T-helper 22 cell (primary cell): ENCODE data around the gene CDH13.

Experiments
- DNase-seq: peaks from one replicate; pipeline ENCODE4 v3.0.0-alpha.2; 2020; ENCODE audit warnings: low read depth

Gene CDH13

GRCh38 chr16:82748026-82748425 lies 121.3 kb downstream of the CDH13 start:
- DNase-seq = no peak

- no peak for DNase-seq
These were observed 123.3 kb downstream of the CDH13 start for GRCh38 chr16:82750068-82750467.

DNA sequence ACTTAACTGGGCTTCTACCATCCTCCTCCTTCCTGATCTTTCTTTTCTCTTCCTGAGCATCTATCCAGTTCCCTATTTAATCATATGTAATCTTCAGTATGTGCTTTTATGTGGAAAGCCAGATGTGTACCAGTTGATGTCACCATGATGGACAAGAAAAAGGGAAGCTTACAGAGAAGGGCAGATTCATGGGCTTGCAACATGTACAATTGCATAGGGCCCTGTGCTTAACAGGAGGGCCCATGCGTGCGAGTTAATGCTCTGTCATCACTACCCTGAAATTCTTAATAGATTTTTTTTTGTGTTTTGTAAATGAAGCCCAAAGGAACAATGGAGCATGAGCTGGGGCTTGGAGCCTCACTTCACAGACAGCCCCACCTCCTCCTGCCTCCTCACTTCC lies 124.3 kb downstream of the CDH13 start:
- no peak for DNase-seq

DNA sequence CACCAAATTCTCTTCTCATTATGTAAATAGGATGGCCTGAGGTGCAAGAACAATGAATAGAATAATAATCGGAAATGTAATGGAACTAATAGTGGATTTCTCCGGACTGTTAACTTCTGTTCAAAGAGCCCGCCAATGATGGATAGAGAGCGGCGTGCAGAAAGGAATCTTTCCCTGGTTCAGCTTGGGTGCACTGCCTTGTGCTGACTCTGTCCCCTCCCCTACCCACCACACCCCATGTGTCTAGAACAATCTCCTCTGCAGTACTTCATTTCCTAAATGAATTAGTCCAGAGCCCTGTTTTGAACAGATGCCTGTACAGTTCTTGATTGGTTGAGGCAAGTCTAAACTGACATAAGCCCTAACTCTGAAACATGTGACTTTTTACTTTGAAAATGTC lies 125.4 kb downstream of the CDH13 start:
- no peak for DNase-seq

DNA sequence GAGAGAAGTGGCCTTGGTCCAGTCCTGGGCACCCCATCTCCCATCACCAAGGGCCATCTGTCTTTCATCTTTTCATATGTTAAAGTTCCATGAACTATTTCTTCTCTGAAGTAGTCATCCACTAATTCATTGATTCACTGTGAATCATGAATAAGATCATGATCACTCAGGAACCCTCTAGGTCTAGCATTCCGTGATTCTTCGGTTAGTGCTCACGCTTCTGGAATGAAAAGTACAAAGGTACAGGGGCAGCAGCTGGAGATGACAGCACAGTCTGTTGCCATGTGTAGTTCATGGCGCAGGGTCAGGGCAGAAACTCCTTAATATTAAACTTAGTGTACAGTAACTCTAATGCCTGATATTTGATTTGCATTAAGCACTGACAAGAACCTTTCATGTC lies 127.1 kb downstream of the CDH13 start:
- no peak for DNase-seq

DNA sequence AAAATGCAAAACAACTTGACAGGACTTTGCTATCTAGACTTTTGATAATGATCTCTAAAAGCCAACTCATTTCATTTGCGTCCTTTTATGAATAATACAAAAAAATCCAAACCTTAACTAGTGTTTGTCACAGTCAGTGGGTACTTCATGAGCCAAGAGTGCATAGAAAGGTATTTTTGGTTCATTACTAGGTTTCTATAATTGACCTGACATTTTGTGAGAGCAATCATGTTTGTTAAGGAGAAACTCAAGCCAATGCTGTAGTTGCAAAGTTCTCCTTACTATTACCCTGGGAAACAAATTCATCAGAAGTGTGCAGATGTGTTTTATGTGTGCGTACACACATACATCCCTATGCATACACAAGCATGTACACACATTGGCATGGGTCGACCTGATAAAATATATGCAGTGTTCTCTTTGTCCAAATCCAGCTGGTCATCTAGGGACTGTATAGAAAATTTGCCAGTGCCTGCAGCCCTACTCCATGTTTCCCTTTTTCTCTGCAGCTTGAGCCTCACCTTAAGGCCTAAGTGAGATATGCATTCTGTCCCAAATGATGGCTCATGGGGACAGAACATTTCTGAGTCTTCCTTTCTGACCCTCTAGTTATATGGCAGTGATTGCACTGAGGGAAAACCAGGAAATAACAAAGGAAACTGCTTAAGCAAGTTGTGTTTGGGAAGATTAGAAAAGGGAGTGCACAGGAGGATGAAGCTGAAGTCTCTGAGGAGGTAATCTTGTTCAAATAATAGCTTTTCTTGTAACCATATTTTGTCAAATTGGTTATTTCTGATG lies 128.1 kb downstream of the CDH13 start:
- DNase-seq = no peak

DNA sequence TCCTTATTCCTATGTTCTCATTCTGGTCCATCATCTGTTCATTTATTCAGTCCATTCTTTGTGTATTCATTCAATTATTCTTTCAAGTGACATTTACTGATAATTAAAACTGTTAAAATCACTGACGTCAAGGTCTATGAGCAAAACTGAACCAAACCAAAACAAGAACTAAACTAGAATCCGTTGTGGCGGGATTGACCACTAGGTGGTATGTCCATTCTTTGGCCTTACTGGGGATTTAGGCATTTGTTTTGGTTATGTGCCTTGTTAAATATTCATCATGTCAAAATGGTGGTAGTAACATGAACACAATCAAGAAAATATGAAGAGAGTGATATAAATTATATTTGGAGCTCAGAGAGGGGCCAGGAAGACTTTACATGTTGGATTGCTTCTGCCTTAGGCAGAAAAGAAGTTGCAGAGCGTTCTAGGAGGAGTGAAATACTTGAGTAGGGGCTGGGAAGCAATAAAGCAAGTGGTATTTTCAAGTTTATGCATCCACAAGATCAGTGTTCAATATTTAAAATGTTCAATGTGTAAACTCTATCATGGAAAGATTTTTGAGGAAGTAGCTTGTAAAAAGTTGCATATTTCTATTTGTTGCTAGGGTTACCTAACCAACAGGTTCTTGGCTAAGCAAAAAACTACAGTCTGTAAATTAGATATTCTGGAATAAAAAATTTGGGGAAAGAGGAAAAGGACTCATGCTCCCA lies 129.0 kb downstream of the CDH13 start:
- DNase-seq = no peak

- DNase-seq = no peak
These were observed 129.5 kb downstream of the CDH13 start for GRCh38 chr16:82756283-82756599.

- DNase-seq = no peak
These were observed 131.6 kb downstream of the CDH13 start for GRCh38 chr16:82758406-82758805.

- DNase-seq = no peak
These were observed 132.1 kb downstream of the CDH13 start for GRCh38 chr16:82758904-82759303.

- no peak for DNase-seq
These were observed 134.5 kb downstream of the CDH13 start for GRCh38 chr16:82761236-82761635.

DNA sequence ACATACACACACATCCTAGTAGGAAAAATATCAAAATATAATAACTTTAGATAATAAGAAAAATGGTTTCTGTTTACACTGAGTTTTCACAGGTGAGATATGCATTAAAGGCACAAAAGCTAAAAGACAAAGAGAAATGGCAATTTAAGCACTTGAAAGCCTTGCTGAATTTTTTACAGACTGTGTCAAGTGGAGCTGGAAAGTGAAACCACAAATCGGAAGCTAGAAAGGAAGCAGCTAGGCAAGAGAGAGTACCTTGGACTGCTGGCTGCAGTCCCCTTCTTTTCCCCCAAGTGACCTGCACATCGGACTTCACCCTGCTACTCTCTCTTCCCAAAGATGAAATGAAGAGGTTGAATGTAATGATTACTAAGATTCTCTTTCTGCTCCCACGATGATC lies 135.1 kb downstream of the CDH13 start:
- DNase-seq = no peak

DNA sequence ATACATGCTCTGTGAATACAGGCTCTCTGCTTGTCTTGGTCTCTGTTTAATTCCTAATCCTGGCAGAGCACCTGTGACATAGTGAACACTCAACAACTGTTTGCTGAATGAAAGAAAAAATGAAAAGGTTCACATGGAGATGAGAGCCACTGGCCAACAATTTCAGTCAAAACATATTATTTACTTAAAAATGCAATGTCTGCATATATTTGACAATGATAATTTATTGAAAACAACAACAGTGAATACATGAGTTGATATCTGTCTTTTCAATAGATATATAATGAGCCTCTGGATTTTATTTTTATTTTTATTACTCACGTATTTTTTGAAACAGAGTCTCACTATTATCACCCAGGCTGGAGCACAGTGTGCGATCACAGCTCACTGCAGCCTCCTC lies 136.6 kb downstream of the CDH13 start:
- DNase-seq = no peak

- no peak for DNase-seq
These were observed 140.4 kb downstream of the CDH13 start for GRCh38 chr16:82767198-82767597.

- no peak for DNase-seq
These were observed 141.0 kb downstream of the CDH13 start for GRCh38 chr16:82767808-82768207.

- no peak for DNase-seq
These were observed 143.1 kb downstream of the CDH13 start for GRCh38 chr16:82769845-82770244.

DNA sequence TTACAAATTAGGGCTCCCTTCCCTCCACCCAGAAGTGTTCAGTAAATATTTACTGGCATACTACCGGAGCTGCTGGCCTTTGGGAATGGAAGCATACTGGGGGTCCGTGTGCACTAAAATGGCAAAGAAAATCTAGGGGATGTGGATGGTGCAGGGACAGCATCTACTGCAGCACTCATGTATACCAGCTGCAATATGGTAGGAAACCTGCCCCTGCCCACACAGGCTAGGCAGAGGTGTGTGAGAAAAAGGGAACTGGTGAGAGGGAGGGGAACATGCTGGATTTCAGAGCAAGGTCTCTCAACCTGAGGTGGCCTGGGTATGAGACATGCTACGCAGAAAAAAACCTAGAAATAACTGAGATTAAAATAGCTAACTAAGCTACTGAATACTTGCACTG lies 145.4 kb downstream of the CDH13 start:
- no peak for DNase-seq

DNA sequence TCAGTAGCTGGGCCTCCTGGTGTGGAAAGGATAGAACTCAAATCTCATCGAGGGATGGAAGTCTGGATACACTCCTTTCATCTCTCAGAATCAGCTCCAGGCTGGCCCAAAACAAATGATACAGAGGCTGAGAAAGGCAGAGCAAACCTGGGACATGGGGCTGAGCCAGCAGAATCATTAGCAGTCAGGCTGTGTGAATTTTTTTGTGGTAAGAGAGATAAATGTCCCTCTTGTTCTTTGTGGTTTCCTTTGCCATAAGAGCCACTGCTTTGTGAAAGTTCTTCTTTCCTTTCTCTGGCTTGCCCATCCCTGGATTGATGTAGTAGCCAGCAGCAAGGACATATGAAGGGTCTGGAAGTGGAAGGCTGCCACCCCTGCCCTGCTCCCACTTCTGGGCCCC lies 146.2 kb downstream of the CDH13 start:
- DNase-seq = no peak

DNA sequence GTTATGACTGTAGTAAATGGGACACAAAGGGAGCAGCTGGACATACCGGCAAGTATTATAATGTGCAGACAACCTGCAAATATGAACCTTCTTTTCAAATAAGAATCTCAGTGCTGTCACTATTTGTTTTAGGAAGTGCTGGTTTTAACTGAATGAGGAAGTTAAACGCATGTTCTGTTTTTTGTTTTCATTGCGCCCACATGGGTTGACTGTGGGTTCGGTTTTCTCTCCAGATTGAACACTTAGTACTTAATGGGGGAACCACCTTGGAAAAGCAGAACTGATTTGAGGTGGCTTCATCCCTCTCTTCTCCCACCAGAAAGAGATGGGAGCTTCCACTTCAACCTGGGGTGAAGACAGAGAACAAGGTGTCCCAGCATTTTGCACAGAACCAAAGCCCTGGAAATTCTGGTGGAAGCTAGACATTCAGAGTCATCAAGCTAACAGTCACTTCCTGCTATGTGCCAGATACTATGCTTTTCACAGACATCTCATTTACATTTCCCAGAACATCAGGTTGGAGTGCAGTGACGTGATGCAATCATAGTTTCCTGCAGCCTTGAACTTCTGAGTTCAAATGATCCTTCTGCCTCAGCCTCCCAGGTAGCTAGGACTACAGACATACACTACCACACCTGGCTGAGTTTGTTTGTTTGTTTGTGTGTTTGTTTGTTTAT lies 149.8 kb downstream of the CDH13 start:
- DNase-seq = no peak

GRCh38 chr16:82782715-82783251 lies 156.0 kb downstream of the CDH13 start:
- DNase-seq = no peak

DNA sequence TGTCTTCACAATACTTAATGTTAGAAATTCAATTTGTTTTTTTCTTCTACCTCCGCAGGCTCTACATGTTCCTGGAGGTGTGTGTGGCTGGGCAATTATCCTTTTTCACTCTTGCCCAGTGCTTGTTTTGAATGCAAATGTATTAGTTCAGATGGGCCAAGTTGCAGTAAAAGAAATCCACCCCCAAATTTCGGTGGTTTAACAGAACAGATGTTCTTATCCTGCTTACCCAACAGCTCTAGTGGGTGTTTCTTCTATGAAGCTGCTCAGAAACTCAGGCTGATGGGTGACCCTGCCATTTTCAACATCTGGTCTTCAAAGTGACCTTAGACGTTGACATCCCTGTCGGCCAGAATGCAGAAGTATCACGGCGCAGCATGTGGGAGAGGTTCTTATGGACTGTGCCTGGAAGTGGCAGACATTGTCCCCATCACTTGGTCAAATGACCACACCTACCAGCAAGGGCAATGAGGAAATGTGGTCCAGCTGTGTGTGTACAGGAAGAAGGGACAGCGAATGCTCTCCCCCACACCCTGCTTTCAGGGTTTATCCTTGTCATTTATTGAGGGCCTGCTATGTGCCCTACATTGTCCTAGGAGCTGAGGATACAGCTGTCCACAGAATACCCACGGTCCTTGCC lies 157.3 kb downstream of the CDH13 start:
- DNase-seq = no peak

- DNase-seq = no peak
These were observed 157.8 kb downstream of the CDH13 start for GRCh38 chr16:82784573-82784968.

DNA sequence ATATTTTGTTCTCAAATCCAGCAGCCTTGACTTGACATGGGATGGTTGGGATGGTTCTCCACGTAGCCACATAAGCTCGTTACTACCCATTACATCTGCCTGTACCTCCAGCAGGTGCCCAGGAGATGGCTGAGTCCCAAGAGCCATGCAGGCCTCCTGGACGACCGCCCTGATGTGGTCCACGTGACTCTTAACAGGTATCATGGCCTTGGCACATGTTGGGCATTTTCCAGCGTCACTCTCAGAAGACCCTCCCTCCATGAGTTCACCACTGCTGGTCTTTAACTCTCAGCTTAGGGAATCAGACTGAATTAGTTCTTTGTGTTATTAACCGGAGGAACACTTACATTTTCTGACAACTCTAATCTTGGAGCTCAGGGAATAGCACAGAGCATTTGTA lies 161.5 kb downstream of the CDH13 start:
- no peak for DNase-seq
